BE2C (cell line): Measurements from ENCODE around the gene ASB16.

Experiments
- DNase-seq: peaks from one replicate; pipeline ENCODE4 v3.0.0-alpha.2; 2020
- H3K27me3 ChIP-seq: fragments of 250-450 bp; sonication (Bioruptor Pico); 2 replicates; pipeline ENCODE4 v1.5.1; 2020; ENCODE audit warnings: mild to moderate bottlenecking
- H3K36me3 ChIP-seq: fragments of 250-450 bp; sonication (Bioruptor Pico); 2 replicates; pipeline ENCODE4 v1.5.1; 2020; ENCODE audit warnings: mild to moderate bottlenecking
- H3K4me1 ChIP-seq: fragments of 250-450 bp; sonication (Bioruptor Pico); 2 replicates; pipeline ENCODE4 v1.5.1; 2020
- H3K4me3 ChIP-seq: 2 replicates; pipeline ENCODE4 v1.5.1; 2011; ENCODE audit warnings: low read depth, low read length
- H3K9me3 ChIP-seq: fragments of 250-450 bp; sonication (Bioruptor Pico); 2 replicates; pipeline ENCODE4 v1.5.1; 2020
- CTCF ChIP-seq: IDR thresholded peaks from 2 replicates; pipeline ENCODE4 v1.5.1; 2012; ENCODE audit warnings: mild to moderate bottlenecking, low read depth, low read length

ASB16 gene

GRCh38 chr17:44198721-44199552 lies 28.4 kb downstream of the ASB16 start:
- no peak for TF ChIP-seq CTCF
- peak; percentile 76 for DNase-seq
- no peaks in the 10 kb centered on the region for H3K27me3 ChIP-seq
- peak overlapping the region; percentile 80 for H3K4me3 ChIP-seq
- no peaks in the 10 kb centered on the region for H3K9me3 ChIP-seq
- peaks cover 5% of the 10 kb centered on the region for H3K4me1 ChIP-seq
- peaks cover 22% of the 10 kb centered on the region for H3K36me3 ChIP-seq

GRCh38 chr17:44199553-44200477 lies 29.3 kb downstream of the ASB16 start, which contains the start of gene ATXN7L3:
Gene ATXN7L3 (minus strand): TSS chr17:44199884. CDS start chr17:44198070, 1,814 bp downstream.
- Histone ChIP-seq H3K4me3 (peak within 1 kb of the TSS; percentile 81), H3K27me3 (no peaks in the 10 kb centered on the region), H3K36me3 (peaks cover 13% of the 10 kb centered on the region), H3K9me3 (no peaks in the 10 kb centered on the region), H3K4me1 (peaks cover 6% of the 10 kb centered on the region)
- peak; percentile 100 for DNase-seq
- TF ChIP-seq CTCF = no peak

- H3K4me1 ChIP-seq = peaks cover 6% of the 10 kb centered on the region
- peaks cover 5% of the 10 kb centered on the region for H3K36me3 ChIP-seq
- peak overlapping the region; percentile 81 for H3K4me3 ChIP-seq
- TF ChIP-seq CTCF = no peak
- H3K9me3 ChIP-seq = no peaks in the 10 kb centered on the region
- no peak for DNase-seq
- no peaks in the 10 kb centered on the region for H3K27me3 ChIP-seq
Measured at GRCh38 chr17:44200478-44201155, 30.1 kb downstream of the ASB16 start.

- TF ChIP-seq CTCF = no peak
- no peak for DNase-seq
- Histone ChIP-seq H3K4me3 (no peak overlapping the region), H3K4me1 (peaks cover 6% of the 10 kb centered on the region), H3K27me3 (no peaks in the 10 kb centered on the region), H3K36me3 (peaks cover 8% of the 10 kb centered on the region), H3K9me3 (no peaks in the 10 kb centered on the region)
Measured at GRCh38 chr17:44202756-44203155, 32.3 kb downstream of the ASB16 start.

- TF ChIP-seq CTCF = peak; percentile 80
- Histone ChIP-seq H3K27me3 (no peaks in the 10 kb centered on the region), H3K4me3 (no peak overlapping the region), H3K4me1 (peaks cover 3% of the 10 kb centered on the region; the same call in 1 of the 2 replicates), H3K9me3 (no peaks in the 10 kb centered on the region), H3K36me3 (peaks cover 17% of the 10 kb centered on the region)
- peak; percentile 59 for DNase-seq
Measured at GRCh38 chr17:44203731-44204440, 33.4 kb downstream of the ASB16 start.
